ENCODE results near the gene LCA5L. TPM values are rescaled to one million over a fixed set of nuclear protein-coding genes. Genes with fewer than 3 reads are reported as not detected.

The LCA5L gene
- total and polyA plus RNA-seq, 2 experiments from 2014 or later = 0.69 to 1.4 TPM

- TF ChIP-seq ZNF462 (CRISPR knock-in tag; IDR thresholded peaks at IDR 0.05) (no peak), ZNF331 (CRISPR knock-in tag; IDR thresholded peaks at IDR 0.05; ENCODE audit: low read depth) (no peak), EZH2phosphoT487 (IDR thresholded peaks at IDR 0.05; ENCODE audit: unreplicated experiment) (no peak), STAT1 (IDR thresholded peaks at IDR 0.05; ENCODE audit: unreplicated experiment) (no peak)
These were observed 80.6 kb downstream of the LCA5L start (continued) for GRCh38 chr21:39364949-39365348.

GRCh38 chr21:39363607-39364555 lies 81.7 kb downstream of the LCA5L start:
- H3K4me2 ChIP-seq = no peak overlapping the region
- no peak overlapping the region for H3K4me3 Mint-ChIP-seq
- H2AFZ ChIP-seq = peak overlapping the region; percentile 94; the same call in 1 of the 2 replicates
- no peak overlapping the region for H3K27ac Mint-ChIP-seq
- no peak for DNase-seq (ENCODE audit: low spot score)
- H3K4me1 ChIP-seq (ENCODE audit: insufficient read depth) = no peaks in the 10 kb centered on the region
- H3K9me2 ChIP-seq (ENCODE audit: insufficient read depth) = no peaks in the 10 kb centered on the region
- ATAC-seq = peak; percentile 37; the same call in 2 of the 3 replicates
- no peaks in the 10 kb centered on the region; the same call in 1 of the 2 replicates for H3F3A ChIP-seq (replicated peaks; ENCODE audit: low read depth)
- no peaks in the 10 kb centered on the region for H4K20me1 ChIP-seq (replicated peaks; ENCODE audit: insufficient read depth)
- no peaks in the 10 kb centered on the region for H3K36me3 Mint-ChIP-seq (ENCODE audit: low read depth)
- H3K4me3 ChIP-seq = no peak overlapping the region
- no peaks in the 10 kb centered on the region for H3K36me3 ChIP-seq (ENCODE audit: insufficient read depth)
- no peaks in the 10 kb centered on the region for H3K9me3 Mint-ChIP-seq
- H3K79me2 ChIP-seq (replicated peaks; ENCODE audit: insufficient read depth) = no peaks in the 10 kb centered on the region
- H3K27me3 ChIP-seq (ENCODE audit: insufficient read depth) = no peaks in the 10 kb centered on the region
- H3K27ac ChIP-seq (ENCODE audit: low read depth) = no peak overlapping the region
- no peaks in the 10 kb centered on the region; the same call in 2 of the 3 replicates for H3K4me1 Mint-ChIP-seq
- peaks cover 2% of the 10 kb centered on the region for H3K27me3 Mint-ChIP-seq (ENCODE audit: insufficient read depth, low read depth, poor library complexity)
- TF ChIP-seq REST (IDR thresholded peaks at IDR 0.05; ENCODE audit: unreplicated experiment) (no peak), EZH2 (IDR thresholded peaks at IDR 0.05; ENCODE audit: low read depth, unreplicated experiment) (no peak), JUNB (IDR thresholded peaks at IDR 0.05; ENCODE audit: unreplicated experiment) (no peak), NANOG (IDR thresholded peaks at IDR 0.05; ENCODE audit: borderline replicate concordance) (no peak), ETS1 (IDR thresholded peaks at IDR 0.05) (no peak), ZNF331 (CRISPR knock-in tag; IDR thresholded peaks at IDR 0.05; ENCODE audit: low read depth) (no peak), CREB1 (CRISPR knock-in tag; IDR thresholded peaks at IDR 0.05; ENCODE audit: low read depth) (no peak), ZNF114 (CRISPR knock-in tag; IDR thresholded peaks at IDR 0.05) (no peak), STAT1 (IDR thresholded peaks at IDR 0.05; ENCODE audit: unreplicated experiment) (no peak)
